ENCODE results near the gene OR10H3.
"Not testable (repeated sequence)": the region's sequence is repeated elsewhere in the genome, so short reads cannot be mapped to it uniquely, and the experiment has no call there.

OR10H3 gene

DNA sequence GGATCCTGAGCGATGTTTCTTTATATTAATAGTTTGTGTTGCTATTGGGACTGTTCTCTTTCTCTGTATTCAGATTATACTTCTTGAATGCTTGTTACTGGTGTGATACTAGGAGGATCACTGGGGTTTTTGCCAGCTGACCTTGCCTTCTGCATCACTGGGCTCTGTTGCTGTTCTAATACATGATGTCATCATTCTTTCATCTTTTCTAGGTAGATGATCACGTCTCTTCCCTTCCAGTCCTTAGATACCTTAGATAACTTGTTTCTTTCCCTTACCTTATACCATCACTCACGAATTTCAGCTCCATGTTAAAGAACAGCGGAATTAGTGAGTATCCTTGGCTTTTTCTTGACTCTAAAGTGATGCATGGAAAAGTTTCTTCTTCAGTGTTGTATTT lies at the start of gene OR10H3:
TSS of gene OR10H3 (plus strand) at position 264 of the 400 bp plus-strand sequence. CDS start 3,408 bp downstream, outside the sequence.
- DNase-seq, result no peak

- DNase-seq, result no peak
These were observed 41.1 kb upstream of the OR10H3 start for GRCh38 chr19:15696654-15697194.

GRCh38 chr19:15701757-15702533 lies 35.8 kb upstream of the OR10H3 start:
- DNase-seq, result no peak

DNA sequence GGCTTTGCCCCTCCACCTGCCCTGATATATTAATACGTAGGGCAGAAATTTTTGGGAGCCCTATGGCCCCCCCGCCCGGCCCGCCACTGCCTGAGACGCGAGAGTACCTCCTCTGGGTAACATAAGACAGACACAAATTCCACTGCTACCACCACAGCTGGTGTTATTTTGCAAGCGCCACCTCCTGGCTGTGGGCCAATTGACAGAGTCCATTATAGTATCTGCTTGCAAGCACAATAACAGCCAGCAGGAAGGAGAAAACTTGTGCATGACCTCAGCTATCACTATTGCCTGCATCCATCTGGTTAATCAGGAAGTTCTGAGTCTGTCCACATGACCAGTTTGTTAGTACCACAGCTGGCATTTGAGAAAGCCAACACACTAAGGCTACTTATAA lies 35.3 kb upstream of the OR10H3 start:
- no peak for DNase-seq

DNA sequence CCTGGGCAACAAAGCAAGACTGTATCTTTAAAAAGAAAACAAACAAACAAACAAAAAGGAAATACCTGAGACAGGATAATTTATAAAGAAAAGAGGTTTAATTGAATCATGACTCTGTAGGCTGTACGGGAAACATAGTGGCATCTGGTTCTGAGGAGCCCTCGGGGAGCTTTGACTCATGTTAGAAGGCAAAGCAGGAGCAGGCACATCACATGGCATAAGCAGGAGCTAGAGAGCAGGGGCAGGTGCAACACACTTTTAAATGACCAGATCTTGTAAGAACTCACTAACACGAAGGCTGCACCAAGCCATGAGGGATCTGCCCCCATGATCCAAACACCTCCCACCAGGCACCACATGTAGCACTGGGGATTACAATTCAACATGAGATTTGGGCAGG lies 23.1 kb upstream of the OR10H3 start:
- DNase-seq, result no peak

DNA sequence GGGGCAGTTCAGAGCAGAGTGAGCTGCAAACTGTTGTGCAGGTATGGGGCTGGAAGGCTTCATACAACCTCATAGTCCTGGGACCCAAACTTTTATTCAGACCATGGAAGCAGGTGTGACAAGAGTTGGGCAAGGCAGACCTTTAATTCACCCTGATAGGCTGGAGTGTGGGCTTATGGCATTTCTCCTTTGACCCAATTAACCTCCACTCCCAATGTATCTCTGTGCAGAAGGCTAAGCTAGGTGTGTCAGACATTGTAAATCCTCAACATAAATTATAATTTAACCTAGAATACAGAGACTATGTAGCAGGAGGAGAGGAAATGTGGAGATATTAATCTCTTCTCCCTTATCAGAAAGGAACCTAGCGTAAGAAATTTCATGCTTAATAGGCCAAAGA lies 22.1 kb upstream of the OR10H3 start:
- DNase-seq, result no peak

DNA sequence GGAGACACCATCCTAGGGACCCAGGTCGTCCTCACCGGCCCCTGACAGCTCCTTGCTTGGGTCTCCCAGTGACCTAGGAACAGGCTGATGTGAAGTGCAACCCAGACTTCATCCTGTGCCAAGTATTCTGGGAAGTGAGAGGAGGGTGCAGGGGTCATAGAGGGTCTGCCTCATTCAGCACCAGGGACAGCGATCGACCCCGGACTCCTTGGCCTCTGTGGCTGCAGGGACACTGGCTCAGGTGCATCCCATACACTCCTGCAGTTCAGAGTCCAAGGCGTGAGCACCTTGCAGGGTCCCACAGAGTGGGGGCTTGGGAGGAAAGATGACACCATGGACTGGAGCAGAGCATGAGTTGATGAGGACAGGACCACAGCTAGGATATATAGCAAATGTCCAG lies 20.0 kb upstream of the OR10H3 start:
- DNase-seq, result no peak

DNA sequence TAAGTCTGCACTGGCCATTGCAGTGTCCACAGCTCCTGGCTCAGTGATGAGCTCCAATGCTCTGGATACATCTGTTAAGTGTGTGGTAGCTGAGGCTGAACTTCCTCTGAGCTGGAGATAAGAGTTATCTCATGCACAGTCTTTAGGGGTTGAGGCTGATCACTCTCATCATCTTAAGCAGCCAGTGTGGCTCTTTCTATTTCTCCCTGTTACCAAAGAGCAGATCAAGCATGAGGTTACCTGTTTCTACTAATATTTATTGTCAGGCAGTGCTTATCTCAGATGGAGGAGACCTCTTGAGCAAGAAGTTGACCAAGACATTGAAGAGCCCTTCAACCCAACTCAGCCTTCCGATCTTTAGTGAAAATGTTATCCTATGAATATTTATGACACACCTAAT lies 16.5 kb upstream of the OR10H3 start:
- no peak for DNase-seq

- DNase-seq, result no peak
These were observed 14.8 kb upstream of the OR10H3 start for GRCh38 chr19:15722956-15723355.

DNA sequence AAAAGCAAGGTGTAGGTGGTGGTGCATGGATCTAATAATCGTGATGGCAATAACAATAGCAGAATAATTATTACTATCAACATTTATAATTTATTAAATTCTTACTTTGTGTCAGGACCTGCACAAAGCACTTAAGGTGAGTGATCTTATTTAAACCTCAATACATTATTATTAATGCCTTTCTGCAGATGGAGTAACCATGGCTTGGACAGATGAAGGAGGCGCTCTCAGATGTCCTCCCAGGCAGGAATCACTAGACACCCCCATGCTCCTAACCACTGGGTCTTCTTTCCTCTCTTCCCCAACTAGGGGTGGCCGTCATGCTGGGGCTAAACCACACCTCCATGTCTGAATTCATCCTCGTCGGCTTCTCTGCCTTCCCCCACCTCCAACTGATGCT lies 10.1 kb upstream of the OR10H3 start, which contains the start of gene OR10H2:
TSS of gene OR10H2 (plus strand) at position 301 of the 400 bp plus-strand sequence. CDS start at position 321, 20 bp downstream.
- no peak for DNase-seq

DNA sequence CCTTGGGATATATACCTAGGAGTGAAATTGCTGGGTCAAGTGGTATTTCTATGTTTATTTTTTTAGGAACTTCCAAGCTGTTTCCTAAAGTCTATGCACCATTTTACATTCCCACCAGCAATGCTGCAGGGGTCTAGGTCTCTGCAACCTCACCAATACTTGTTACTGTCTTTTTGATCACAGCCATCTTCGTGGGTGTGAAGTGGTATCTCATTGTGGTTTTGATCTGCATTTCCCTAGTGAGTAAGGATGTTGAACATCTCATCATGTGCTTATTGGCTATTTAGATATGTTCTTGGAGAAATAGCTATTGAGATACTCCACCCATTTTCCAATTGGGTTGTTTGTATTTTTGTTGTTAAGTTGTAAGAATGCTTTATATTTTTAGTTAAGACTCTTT lies 7.2 kb upstream of the OR10H3 start:
- DNase-seq, result no peak

DNA sequence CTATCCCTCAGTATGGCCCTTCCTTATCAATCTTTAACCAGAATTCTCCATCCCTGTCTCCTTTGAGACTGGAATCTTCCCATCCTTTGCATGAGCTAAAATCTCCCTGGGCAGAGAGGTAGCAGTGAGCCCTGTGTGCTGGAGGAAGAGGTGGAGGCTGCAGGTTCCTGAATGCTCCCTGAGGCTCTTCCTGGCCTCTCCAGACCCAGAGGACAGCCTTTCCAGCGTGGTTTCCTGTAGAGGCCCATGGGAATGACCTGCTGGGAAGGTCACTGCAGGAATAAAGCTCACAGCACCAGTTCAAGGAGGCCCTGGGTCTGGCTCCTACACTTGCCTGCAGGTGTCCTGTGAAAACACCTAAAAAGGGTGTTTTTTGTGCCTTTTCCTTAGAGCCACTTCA lies 5.4 kb upstream of the OR10H3 start:
- no peak for DNase-seq

GRCh38 chr19:15733895-15734294 lies 3.9 kb upstream of the OR10H3 start:
- no peak for DNase-seq

- no peak for DNase-seq
These were observed 3.0 kb downstream of the OR10H3 start for GRCh38 chr19:15740785-15741184.

DNA sequence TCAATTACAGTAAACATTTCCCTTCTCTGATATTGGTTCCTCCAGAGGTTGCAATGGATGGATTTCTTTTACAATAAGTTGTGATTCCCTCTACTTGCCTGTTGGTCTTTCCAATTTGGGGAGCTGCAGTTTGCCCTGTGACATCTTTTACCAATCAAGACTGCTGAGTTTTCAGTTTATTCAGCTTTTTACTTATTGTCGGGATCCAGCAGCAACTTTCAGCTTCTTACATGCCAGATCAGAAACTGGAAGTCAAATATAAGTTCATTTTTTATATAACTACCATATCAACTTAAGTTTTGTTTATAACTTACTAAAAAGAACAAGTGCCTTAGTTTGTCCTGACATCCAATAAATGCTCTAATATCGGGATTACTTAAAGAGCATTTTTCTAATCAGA lies 10.5 kb downstream of the OR10H3 start:
- no peak for DNase-seq

GRCh38 chr19:15758379-15758778 lies 20.6 kb downstream of the OR10H3 start:
- DNase-seq, result no peak

GRCh38 chr19:15759962-15760565 lies 22.3 kb downstream of the OR10H3 start:
- DNase-seq, result no peak

- DNase-seq, result no peak
These were observed 31.8 kb downstream of the OR10H3 start for GRCh38 chr19:15769586-15769985.

DNA sequence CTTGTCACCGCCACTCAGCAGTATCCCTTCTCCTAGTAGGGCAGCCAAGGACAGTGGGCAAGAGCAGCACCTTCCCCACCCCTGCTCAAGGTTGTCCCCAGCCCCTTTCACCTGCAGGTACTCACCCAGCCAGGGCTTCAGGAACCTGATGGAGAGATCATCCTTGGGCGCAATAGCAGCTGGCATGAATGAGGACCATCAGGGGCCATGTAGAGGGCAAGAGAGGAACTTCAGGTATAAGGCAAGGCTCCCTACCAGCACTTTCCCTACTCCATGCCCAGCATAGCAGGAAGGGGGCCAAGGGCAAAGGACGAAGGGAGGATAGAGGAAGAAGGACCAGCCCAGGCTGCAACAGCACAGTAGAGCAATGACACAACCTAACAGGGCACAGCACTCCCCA lies 36.4 kb downstream of the OR10H3 start:
- DNase-seq, result not testable (repeated sequence)

GRCh38 chr19:15775249-15775648 lies 37.5 kb downstream of the OR10H3 start:
- no peak for DNase-seq

DNA sequence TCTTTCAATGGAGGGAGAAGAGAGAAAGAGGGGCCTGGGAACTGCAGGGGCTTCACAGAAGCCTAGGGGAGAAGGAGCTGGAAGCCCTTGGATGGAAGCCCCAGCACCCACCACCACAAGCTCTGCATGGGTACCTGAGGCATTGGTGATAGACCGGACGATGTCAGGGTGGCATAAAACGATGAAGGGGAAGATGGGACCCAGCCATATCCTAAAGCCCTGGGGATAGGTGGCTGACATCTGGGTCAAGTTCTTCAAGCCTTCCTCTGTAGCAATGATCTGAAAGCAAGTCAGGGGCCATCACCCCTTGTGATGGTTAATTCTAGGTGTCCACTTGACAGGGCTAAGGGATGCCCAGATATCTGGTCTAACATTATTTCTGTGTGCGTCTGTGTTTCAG lies 38.5 kb downstream of the OR10H3 start:
- no peak for DNase-seq

- DNase-seq, result no peak
These were observed 39.5 kb downstream of the OR10H3 start for GRCh38 chr19:15776991-15777970.

Data from midbrain (tissue), 1 donor.